Dedifferentiated amniotic fluid mesenchymal stem cell (primary cell): Measurements from ENCODE around the gene CYP11A1.
"Not testable (repeated sequence)": the region's sequence is repeated elsewhere in the genome, so short reads cannot be mapped to it uniquely, and the experiment has no call there.

ENCODE experiments used
- DNase-seq: peaks from one replicate; pipeline ENCODE4 v3.0.0-alpha.2; 2016; ENCODE audit errors: extremely low spot score

Gene CYP11A1

GRCh38 chr15:74400915-74401757, 33.7 kb upstream of the CYP11A1 start:
- no peak for DNase-seq

GRCh38 chr15:74400313-74400860, 32.9 kb upstream of the CYP11A1 start:
- DNase-seq = no peak

GRCh38 chr15:74399511-74400312, 32.3 kb upstream of the CYP11A1 start:
- no peak for DNase-seq

- no peak for DNase-seq
Measured at GRCh38 chr15:74399100-74399499, 31.7 kb upstream of the CYP11A1 start.

- no peak for DNase-seq
Measured at GRCh38 chr15:74398183-74398582, 30.7 kb upstream of the CYP11A1 start.

GRCh38 chr15:74397239-74398068, 30.0 kb upstream of the CYP11A1 start:
- DNase-seq = no peak

- DNase-seq = no peak
Measured at GRCh38 chr15:74396445-74397238, 29.2 kb upstream of the CYP11A1 start.

- no peak for DNase-seq
Measured at GRCh38 chr15:74396146-74396438, 28.6 kb upstream of the CYP11A1 start.

- DNase-seq = no peak
Measured at GRCh38 chr15:74395319-74396145, 28.1 kb upstream of the CYP11A1 start.

- no peak for DNase-seq
Measured at GRCh38 chr15:74394090-74394846, 26.8 kb upstream of the CYP11A1 start.

- DNase-seq = no peak
Measured at GRCh38 chr15:74393423-74393822, 26.0 kb upstream of the CYP11A1 start.

- no peak for DNase-seq
Measured at GRCh38 chr15:74392902-74393301, 25.5 kb upstream of the CYP11A1 start.

- no peak for DNase-seq
Measured at GRCh38 chr15:74392451-74392830, 25.0 kb upstream of the CYP11A1 start.

GRCh38 chr15:74391582-74392450, 24.4 kb upstream of the CYP11A1 start:
- no peak for DNase-seq

GRCh38 chr15:74390647-74391288, 23.3 kb upstream of the CYP11A1 start:
- no peak for DNase-seq

- not testable (repeated sequence) for DNase-seq
Measured at GRCh38 chr15:74390049-74390646, 22.7 kb upstream of the CYP11A1 start.

GRCh38 chr15:74389241-74390048, 22.0 kb upstream of the CYP11A1 start:
- DNase-seq = no peak
